GM10266 (cell line): ENCODE data around the gene MEOX1.

Experiments used
- DNase-seq: peaks from one replicate; pipeline ENCODE4 v3.0.0; 2012; ENCODE audit errors: extremely low spot score
- CTCF ChIP-seq: IDR thresholded peaks from 2 replicates; pipeline ENCODE4 v1.5.1; 2012; ENCODE audit warnings: mild to moderate bottlenecking, low read depth; ENCODE audit not compliant: control insufficient read depth, insufficient read depth; ENCODE audit errors: missing control alignments

MEOX1 gene

GRCh38 chr17:43655693-43656255 lies 5.9 kb downstream of the MEOX1 start:
- DNase-seq: no peak
- no peak for TF ChIP-seq CTCF

DNA sequence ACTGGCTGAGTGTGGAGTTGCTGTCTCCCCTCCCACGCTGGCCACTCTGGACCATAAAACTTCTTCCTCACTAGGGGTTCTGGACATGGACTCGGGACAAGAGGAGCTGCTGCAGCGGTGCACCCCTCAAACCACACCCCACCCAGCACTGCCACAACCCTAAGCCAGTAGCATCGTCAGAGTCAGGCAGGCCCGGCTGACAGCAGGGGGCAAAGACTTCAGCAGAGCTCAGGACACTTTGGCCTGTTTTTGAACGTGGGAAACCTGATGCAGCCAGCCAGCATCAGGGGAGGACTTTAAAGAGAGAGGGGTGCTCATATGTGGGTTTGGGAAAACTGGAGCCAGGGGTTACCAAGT lies 9.6 kb downstream of the MEOX1 start:
- TF ChIP-seq CTCF: no peak
- no peak for DNase-seq

GRCh38 chr17:43650471-43650870 lies 11.3 kb downstream of the MEOX1 start:
- no peak for TF ChIP-seq CTCF
- DNase-seq: no peak

DNA sequence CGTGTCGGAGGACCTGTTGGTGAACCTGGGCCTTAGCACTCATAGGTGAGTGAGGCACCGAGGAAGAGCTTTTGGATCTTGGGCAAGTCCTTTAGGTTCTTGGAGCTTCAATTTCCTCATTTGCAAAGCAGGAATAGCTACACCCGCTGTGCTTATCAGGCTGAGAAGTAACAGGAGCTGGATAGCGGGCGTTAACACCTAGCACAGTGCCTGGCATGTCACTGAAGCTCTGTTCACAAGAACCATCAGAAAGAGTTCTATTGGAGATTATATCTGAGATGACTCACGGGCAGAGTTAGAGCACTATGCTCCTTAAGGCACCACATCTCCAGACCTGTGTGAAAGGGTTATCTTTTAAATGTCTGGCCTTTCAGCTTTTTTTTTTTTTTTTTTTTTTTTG lies 12.8 kb downstream of the MEOX1 start:
- TF ChIP-seq CTCF: no peak
- no peak for DNase-seq

DNA sequence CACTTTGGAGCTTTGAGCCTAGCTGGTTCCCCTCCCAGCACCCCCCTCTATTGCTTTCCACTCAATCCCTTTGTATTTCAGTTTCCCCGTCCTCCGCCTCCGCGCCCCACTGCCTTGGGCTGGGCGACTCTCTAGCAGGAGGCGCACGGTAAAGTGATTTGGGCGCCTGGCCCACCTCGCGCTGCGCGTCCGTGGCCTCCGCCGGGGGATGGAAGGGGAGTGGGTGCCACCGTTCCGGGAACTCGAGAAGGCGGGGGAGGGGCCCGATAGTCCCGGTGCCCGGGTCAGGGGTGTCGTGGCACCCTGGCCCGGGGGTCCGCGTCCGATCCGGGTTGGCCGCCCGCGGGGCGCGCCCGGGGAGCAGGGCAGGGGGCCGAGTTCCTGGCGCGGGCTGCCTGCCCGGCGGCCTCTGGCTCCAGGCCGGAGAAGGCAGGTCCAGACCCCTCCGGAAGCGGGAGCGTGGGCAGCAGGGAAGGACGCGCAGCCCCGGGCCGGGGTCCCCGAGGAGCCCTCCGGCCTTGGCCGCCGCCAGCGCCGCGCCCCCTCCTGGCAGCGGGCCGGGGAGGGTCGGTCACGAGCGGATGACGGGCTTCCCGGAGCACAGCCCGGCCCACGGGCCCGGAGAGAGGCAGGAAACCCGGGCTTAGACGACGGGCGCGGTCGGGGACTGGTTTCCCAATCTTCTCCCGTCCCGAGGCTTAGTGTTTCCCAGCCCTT lies 15.8 kb downstream of the MEOX1 start:
- no peak for TF ChIP-seq CTCF
- DNase-seq: no peak

DNA sequence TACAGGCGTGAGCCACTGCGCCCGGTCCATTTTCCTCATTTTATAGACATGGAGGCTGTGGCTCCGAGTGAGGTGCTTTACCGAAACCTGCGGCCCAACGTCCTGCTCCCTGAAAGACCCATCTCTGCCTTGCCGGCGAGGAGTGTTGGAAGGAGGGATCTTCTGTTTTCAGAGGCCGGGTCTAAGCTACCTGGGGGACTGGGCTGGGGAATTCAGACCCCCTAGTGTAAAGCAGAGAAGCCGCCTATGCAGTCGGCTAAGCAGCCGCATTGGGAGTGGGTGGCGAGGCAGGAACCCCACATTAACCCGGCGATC lies 16.3 kb downstream of the MEOX1 start:
- DNase-seq: no peak
- no peak for TF ChIP-seq CTCF

DNA sequence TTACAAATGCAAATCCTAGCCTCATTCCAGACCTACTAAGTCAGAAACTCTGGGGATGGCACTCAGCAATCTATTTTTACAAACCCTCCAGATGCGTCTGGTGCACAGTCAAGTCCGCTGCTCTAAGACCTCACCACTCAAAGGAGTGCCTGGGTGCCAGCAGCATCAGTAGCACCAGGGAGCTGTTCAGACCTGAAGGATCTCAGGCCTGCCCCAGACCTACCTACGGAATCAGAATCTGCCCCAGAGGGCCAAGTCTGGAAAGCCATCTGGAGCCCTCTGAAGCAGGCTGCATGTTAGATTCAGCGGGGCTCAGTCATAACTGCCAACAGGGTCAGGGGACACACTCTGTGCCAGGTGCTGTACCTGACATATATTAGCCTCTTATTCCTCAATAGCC lies 17.6 kb downstream of the MEOX1 start:
- no peak for TF ChIP-seq CTCF

More for the DNA sequence above, 17.6 kb downstream of the MEOX1 start:
- DNase-seq: no peak
